Measurements from ENCODE around the gene ZNF440.

ZNF440 gene

DNA sequence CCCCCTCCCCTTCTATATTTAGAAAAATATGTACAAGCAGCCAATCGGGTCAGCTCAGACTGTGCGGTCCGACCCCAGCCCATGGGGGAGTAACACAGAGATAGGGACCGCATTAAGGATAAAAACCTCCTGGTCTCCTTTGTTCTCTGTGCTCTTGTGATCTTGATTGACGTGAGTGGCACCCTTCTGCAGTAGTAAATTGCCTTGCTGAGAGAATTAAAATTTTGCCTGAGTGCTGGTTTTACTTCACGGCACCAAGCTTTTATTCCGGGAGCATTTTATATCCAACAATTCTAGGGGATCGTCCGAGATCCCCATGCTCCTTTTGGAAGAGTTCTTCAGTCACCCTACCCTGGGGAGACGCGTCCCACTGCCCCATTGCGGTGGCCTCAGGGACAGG is 66.5 kb downstream of the ZNF440 start:
- ATAC-seq (replicated peaks), result no peak
- Mint-ChIP-seq H3K9me3 (no peaks in the 10 kb centered on the region), H3K4me3 (no peak overlapping the region), H3K27ac (no peak overlapping the region), H3K36me3 (ENCODE audit: insufficient read depth) (no peaks in the 10 kb centered on the region), H3K4me1 (ENCODE audit: low read depth in 2 of 2) (peaks cover 0 to 5% of the 10 kb centered on the region in 2 donors), H3K27me3 (peaks cover 7 to 10% of the 10 kb centered on the region in 2 donors)
- DNase-seq, result no peak

DNA sequence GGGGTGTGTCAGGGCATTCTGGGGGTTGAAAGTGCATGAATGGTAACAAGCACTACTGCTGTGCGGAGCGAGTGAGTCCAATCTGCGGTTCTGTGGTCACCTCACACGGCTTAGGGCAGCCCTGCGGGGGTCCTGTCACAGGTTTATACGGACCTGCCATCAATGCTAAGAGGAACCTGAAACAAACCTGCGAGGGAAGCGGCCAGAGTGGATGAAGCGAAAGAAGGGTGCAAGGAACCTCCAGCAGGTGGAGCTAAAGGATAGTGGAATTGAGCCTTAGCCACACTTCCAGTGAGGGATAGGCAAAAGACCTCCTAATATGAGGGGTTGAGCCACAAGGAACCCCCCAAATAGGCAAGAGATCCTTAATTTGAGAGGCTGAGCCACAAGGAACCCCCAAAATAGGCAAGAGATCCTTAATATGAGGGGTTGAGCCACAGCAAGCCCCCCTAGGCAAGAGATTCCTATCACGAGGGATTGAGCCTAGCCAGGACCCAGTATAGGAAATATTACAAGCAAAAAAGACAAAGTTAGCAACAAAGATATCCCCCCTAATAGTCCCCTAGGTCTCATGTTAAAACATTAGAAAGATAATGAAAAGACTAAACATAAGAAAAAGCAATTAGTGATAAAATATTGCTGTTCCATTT is 67.2 kb downstream of the ZNF440 start:
- peak; percentile 69 for ATAC-seq (replicated peaks)
- H3K4me3 Mint-ChIP-seq, result no peak overlapping the region
- no peak overlapping the region for H3K27ac Mint-ChIP-seq
- peaks cover 7 to 9% of the 10 kb centered on the region in 2 donors for H3K27me3 Mint-ChIP-seq
- no peaks in the 10 kb centered on the region for H3K36me3 Mint-ChIP-seq (ENCODE audit: insufficient read depth)
- H3K4me1 Mint-ChIP-seq (ENCODE audit: low read depth in 2 of 2), result peaks cover 0 to 5% of the 10 kb centered on the region in 2 donors
- DNase-seq, result peak; percentile 46 to 58 (median 51)
- peaks cover 0 to 3% of the 10 kb centered on the region in 2 donors for H3K9me3 Mint-ChIP-seq

DNA sequence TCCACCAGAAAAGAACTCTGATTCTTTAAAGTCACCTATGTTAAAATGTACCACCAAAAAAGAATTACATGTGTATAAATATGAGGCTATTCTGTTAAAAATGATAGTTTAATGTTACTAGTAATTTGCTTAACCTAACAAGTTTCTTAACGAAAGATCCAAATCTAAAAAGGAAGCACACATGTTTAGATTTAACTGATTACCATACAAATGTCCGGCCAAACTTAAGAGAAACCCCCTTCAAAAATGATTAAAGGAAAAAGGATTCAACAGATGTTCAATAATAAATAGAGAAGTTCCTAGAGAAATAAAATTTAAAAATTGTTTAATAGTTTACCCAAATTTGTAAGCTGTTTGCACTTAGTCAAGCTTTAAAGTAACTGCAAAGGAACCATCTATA is 68.5 kb downstream of the ZNF440 start:
- Mint-ChIP-seq H3K27ac (no peak overlapping the region), H3K36me3 (ENCODE audit: insufficient read depth) (no peaks in the 10 kb centered on the region), H3K27me3 (peaks cover 5 to 7% of the 10 kb centered on the region in 2 donors), H3K9me3 (peaks cover 0 to 7% of the 10 kb centered on the region in 2 donors), H3K4me3 (no peak overlapping the region), H3K4me1 (ENCODE audit: low read depth in 2 of 2) (peaks cover 3 to 9% of the 10 kb centered on the region in 2 donors)
- ATAC-seq (replicated peaks) (no peak), DNase-seq (no peak)

Data from effector memory CD8-positive, alpha-beta T cell (primary cell).